Stimulated activated CD8-positive, alpha-beta memory T cell treated with anti-CD3 and anti-CD28 coated beads, Interleukin-4, amount 100 ng/mL, for 48 hours (primary cell): ENCODE measurements around the gene CCL7.

Source experiments
- DNase-seq: peaks from one replicate; pipeline ENCODE4 v3.0.0-alpha.2; 2020

CCL7 gene

DNA sequence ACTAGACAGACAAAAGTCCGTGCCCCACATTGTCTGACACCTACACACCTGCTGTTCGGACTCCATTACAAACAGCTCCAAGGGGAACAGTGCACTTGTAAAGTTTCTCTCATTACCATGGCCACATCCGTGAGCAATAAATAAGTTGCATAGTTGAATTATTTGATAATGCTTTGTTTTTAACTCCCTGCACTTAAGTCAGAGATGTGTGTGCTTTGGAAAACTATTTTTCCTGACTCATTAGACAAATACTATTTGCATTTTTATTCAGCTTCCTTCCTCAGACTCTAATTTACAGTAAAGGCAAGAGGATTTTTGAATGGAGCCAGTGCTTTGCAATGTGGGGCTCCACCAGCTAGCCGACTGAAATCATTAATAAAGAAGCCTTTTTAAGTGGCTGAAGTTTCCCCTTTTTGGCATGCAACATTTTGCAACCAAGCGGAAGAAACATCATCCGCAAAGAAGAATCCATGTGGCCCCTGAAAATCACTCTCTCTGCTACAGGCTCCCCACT, 21.5 kb upstream of the CCL7 start:
- DNase-seq = no peak

GRCh38 chr17:34249061-34249460, 21.0 kb upstream of the CCL7 start:
- no peak for DNase-seq

- DNase-seq = no peak
Measured at GRCh38 chr17:34249478-34249877, 20.5 kb upstream of the CCL7 start.

- no peak for DNase-seq
Measured at GRCh38 chr17:34251186-34251585, 18.8 kb upstream of the CCL7 start.

GRCh38 chr17:34252095-34252443, 18.0 kb upstream of the CCL7 start:
- no peak for DNase-seq

GRCh38 chr17:34252444-34253138, 17.4 kb upstream of the CCL7 start:
- DNase-seq = no peak

DNA sequence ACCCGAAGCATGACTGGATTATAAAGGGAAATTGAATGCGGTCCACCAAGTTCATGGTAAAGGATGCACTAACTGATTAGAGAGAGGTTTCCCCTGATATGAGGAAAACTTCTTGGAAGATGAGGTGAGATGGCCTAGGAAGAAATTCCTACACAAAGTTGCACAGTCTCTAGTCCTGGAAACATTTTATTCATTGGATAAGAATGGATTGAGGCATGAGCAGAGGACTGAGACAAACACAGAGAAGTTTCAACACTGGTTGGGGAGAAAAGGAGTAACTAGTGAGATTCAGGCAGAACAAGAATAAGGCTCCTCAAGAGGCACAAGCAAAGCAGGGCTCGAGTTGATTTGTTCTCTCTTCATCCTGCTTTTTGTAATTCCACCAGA, 16.9 kb upstream of the CCL7 start:
- no peak for DNase-seq

DNA sequence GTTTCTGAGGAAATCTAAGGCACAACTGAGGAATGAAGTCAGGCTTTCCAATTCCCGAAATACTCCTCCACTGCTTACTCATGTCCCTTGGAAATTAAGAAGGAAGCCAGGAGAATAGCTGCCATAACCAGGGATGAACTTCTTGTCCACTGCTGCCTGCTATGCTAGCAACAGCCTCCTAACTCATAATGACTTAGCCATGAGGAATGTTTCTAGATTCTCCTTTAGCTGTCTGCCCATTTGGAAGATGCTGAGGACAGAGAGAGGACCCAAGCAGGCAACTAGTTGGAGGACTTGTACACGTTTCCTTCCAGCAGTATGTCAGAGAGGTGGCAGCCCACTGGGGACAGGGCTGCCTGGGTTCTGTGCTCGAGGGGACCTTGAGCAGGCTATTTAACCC, 15.9 kb upstream of the CCL7 start:
- DNase-seq = no peak

DNA sequence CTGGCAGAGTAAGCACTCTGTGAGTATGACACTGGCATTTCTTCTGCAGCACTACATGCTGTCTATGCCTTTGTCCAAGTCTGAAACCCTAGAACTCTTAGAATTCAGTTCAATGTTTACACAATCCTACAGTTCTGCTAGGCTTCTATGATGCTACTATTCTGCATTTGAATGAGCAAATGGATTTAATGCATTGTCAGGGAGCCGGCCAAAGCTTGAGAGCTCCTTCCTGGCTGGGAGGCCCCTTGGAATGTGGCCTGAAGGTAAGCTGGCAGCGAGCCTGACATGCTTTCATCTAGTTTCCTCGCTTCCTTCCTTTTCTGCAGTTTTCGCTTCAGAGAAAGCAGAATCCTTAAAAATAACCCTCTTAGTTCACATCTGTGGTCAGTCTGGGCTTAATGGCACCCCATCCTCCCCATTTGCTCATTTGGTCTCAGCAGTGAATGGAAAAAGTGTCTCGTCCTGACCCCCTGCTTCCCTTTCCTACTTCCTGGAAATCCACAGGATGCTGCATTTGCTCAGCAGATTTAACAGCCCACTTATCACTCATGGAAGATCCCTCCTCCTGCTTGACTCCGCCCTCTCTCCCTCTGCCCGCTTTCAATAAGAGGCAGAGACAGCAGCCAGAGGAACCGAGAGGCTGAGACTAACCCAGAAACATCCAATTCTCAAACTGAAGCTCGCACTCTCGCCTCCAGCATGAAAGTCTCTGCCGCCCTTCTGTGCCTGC, 15.2 kb upstream of the CCL7 start, which contains the start of gene CCL2:
TSS of gene CCL2 (plus strand) at position 635 of the 730 bp plus-strand sequence. CDS start at position 700, 65 bp downstream.
- no peak for DNase-seq

GRCh38 chr17:34255381-34255732, 14.7 kb upstream of the CCL7 start:
- no peak for DNase-seq

- DNase-seq = no peak
Measured at GRCh38 chr17:34255841-34256240, 14.2 kb upstream of the CCL7 start.

DNA sequence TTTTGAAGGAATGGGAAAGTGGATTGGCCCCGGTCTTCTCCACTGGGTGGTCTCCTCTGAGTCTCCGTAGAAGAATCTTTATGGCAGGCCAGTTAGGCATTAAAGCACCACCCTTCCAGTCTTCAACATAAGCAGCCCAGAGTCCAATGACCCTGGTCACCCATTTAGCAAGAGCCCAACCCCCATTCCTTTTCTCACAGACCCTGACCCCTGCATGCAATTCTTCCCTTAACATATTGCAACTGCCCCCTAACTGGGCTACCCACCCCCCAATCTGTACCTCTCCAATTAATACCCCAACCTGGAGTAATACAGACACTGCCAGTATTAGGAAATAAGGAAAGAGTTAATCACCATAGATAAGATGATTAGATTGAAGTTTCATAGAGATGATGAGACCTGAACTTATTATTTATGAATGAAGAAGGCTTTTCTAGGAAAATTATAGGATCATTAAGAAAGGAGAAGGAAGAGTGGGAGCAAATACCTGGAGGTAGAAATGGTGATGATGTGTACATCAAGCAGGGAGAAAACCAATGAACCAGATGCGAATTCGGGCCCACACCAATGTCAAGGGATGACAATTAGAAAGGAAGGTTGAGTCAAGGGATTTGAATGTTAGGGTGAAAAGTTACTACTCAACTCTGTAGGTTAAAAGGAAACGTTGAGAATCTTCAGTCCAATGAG, 12.6 kb upstream of the CCL7 start:
- DNase-seq = no peak

GRCh38 chr17:34257986-34258326, 12.1 kb upstream of the CCL7 start:
- DNase-seq = no peak

DNA sequence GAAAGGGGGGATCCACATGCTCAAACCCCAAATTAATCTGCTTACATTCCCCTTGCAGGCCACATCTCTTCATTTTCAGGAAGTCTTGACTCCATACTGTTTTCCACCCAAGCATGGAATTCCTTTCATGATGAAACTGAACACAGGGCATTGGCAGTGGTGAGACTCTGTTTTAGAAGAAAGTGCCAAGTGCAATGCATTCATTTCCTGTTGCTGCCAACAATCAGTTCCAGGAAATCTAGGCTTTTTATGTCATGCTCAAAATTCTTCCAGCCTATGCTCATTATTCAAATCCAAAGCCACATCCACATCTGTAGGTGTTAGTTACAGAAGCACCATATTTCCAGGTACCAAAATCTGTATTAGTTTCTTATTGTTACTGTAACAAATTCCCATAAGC, 10.9 kb upstream of the CCL7 start:
- no peak for DNase-seq

DNA sequence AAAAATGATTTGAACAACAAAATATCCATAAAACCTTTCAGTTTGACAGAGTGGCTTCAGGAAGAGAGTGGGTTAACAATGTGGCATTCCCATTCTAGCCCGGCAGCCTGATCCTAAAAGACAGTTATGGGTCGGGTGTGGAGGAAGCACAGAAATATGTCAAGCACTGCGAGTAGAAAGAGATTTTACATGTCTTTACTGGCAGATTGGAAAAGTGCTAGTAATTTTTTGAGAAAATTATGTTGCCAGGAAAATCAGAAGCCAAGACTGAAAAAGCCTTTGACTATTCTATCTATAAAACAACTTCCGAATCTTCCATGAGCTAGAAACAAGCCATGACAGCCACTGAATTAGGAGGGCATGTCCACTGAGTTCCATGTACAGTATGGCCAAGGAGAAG, 9.2 kb upstream of the CCL7 start:
- DNase-seq = no peak

DNA sequence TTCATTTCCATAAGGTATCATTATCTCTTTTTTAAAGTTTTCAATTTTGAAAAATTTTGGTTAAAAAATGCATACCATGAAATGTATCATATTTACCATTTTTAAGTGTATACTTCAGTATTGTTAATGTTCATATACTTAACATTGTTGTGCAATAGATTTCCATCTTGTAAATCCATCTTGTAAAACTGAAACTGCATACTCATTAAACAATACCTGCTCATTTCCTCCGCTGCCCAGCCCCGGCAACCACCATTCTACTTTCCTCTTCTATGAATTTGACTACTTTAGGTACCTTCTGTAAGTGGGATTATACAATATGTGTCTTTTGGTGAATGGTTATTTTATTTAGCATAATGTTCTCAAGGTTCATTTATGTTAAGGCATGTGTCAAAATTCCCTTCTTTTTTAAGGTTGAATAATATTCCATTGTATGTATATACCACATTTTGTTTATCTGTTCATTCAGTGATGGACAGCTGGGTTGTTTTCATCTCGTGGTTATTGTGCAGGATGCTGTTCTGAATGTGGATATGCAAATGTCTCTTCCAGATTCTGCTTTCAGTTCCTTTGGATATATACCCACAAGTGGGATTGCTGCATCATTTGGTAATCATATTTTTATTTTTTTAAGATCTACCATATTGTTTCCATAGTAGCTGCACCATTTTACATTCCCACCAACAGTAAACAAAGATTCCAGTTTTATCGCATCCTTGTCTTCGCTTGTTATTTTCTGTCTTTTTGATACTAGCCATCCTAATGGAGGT, 8.3 kb upstream of the CCL7 start:
- DNase-seq = no peak

DNA sequence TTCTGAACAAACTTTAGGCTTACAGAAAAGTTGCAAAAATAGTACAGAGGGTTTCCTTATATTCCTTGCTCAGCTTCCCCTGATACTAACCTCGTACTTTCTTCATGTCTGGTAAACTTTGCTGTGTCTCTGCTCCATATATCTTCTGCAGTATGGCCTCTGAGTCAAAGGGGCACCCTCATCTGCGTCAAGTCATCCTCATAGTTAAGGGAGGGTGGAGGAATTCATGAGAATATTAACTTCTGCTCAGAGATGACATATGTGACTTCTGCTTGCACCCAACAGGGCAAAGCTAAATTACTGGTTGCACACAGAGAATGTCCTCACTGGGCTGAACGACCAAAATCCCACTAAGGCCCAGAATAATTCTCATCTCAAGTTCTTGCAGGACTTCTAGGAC, 4.3 kb upstream of the CCL7 start:
- DNase-seq = no peak

DNA sequence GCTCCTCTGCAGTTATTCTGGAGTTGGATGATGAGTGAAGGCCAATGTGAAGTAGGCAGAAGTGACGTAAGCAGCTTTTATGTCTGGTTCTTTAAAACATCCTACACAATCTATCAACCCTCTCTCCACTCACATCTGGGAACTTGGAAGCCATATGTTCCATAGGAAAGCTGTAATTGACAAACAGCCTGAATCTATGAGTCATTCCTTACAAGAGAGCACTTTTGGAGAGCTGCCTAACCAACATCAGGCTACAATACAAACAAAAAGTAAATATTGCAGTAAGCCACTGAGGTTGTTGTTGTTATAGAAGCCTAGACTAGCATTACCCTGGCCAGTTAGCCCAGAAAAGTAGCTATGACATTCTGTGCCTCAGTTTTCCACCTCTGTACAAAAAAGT, 5.9 kb downstream of the CCL7 start:
- no peak for DNase-seq

DNA sequence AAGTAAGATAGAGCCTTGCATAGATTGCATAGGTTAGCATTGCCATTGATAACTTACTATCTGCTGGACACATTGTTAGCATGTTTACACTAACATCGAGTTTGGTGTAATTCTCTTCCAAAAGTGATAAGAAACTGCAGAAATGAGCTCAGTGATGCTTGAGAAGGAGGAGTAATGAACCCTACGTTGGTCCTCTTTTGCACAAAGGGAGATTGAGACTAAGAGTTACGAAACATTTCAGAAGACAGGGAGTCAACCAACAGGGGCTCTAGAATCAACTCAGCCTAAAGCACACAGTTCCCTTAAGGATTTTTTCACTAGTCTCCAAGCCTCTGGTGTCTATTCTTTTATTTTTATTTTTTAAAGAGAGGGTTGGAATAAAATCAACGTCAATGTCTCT, 6.8 kb downstream of the CCL7 start:
- no peak for DNase-seq

GRCh38 chr17:34283571-34283970, 13.6 kb downstream of the CCL7 start:
- no peak for DNase-seq

- no peak for DNase-seq
Measured at GRCh38 chr17:34285286-34285792, 15.3 kb downstream of the CCL7 start, which contains the start of gene CCL11. Gene CCL11, plus strand, starts transcription at chr17:34285742. Its CDS starts 67 bp downstream, at chr17:34285809.

- DNase-seq = no peak
Measured at GRCh38 chr17:34287875-34288274, 17.9 kb downstream of the CCL7 start.

GRCh38 chr17:34290586-34290985, 20.6 kb downstream of the CCL7 start:
- DNase-seq = no peak
